GM10266 (cell line): ENCODE results near the gene CENPP.

Experiments used
- DNase-seq: peaks from one replicate; pipeline ENCODE4 v3.0.0; 2012; ENCODE audit errors: extremely low spot score
- CTCF ChIP-seq: IDR thresholded peaks from 2 replicates; pipeline ENCODE4 v1.5.1; 2012; ENCODE audit warnings: mild to moderate bottlenecking, low read depth; ENCODE audit not compliant: control insufficient read depth, insufficient read depth; ENCODE audit errors: missing control alignments

Gene CENPP

GRCh38 chr9:92647671-92648473, 322.1 kb downstream of the CENPP start:
- DNase-seq, result no peak
- TF ChIP-seq CTCF, result no peak

GRCh38 chr9:92648474-92648971, 322.8 kb downstream of the CENPP start:
- DNase-seq, result no peak
- TF ChIP-seq CTCF, result no peak

GRCh38 chr9:92649007-92649406, 323.3 kb downstream of the CENPP start:
- no peak for DNase-seq
- TF ChIP-seq CTCF, result no peak

- no peak for TF ChIP-seq CTCF
- no peak for DNase-seq
Observed at GRCh38 chr9:92650296-92650695, 324.5 kb downstream of the CENPP start.

- no peak for TF ChIP-seq CTCF
- DNase-seq, result no peak
Observed at GRCh38 chr9:92650839-92651621, 325.3 kb downstream of the CENPP start.

GRCh38 chr9:92652461-92652860, 326.7 kb downstream of the CENPP start:
- no peak for DNase-seq

More at GRCh38 chr9:92652461-92652860, 326.7 kb downstream of the CENPP start:
- no peak for TF ChIP-seq CTCF
